HepG2 (cell line): ENCODE results near the gene EEF1AKMT3. TPM values are rescaled to one million over a fixed set of nuclear protein-coding genes. Genes with fewer than 3 reads are reported as not detected.
A peak's percentile ranks its signal among the peaks of the same experiment; 100 is the strongest.

Experiments used
- BRCA1 ChIP-seq: sonication (generic); formaldehyde crosslinking; IDR thresholded peaks from 2 replicates; pipeline ENCODE4 v1.4.0; 2020; ENCODE audit warnings: missing genetic modification reagents
- CHCHD3 ChIP-seq: sonication (generic); formaldehyde crosslinking; IDR thresholded peaks from 2 replicates; pipeline ENCODE4 v1.8.0; 2022; ENCODE audit warnings: mild to moderate bottlenecking, missing genetic modification reagents, moderate library complexity
- EHMT2 ChIP-seq: fragments of 200-600 bp; sonication (generic); IDR thresholded peaks from 2 replicates; pipeline ENCODE4 v1.7.0; 2017; ENCODE audit warnings: antibody characterized with exemption, low read depth, low read length, borderline replicate concordance
- FOXJ3 ChIP-seq: sonication (generic); formaldehyde crosslinking; IDR thresholded peaks from 2 replicates; pipeline ENCODE4 v1.4.0; 2020; ENCODE audit warnings: missing genetic modification reagents, mild to moderate bottlenecking, borderline replicate concordance
- GABPB1 ChIP-seq: IDR thresholded peaks from 2 replicates; pipeline ENCODE4 v1.6.1; 2016; ENCODE audit warnings: mild to moderate bottlenecking, missing genetic modification reagents, moderate library complexity, missing compliant biosample characterization
- ISL2 ChIP-seq: sonication (generic); formaldehyde crosslinking; IDR thresholded peaks from 2 replicates; pipeline ENCODE4 v1.5.0; 2020; ENCODE audit warnings: missing genetic modification reagents
- LRRFIP1 ChIP-seq: sonication (generic); formaldehyde crosslinking; conservative IDR thresholded peaks from 2 replicates; pipeline ENCODE4 v1.4.0; 2020; ENCODE audit warnings: missing genetic modification reagents
- MTERF4 ChIP-seq: sonication (generic); formaldehyde crosslinking; IDR thresholded peaks from 2 replicates; pipeline ENCODE4 v1.8.0; 2023; ENCODE audit warnings: mild to moderate bottlenecking, missing genetic modification reagents
- NFKB2 ChIP-seq: sonication (generic); formaldehyde crosslinking; IDR thresholded peaks from 2 replicates; pipeline ENCODE4 v1.4.0; 2020; ENCODE audit warnings: missing genetic modification reagents, borderline replicate concordance
- NPAS2 ChIP-seq: sonication (generic); formaldehyde crosslinking; IDR thresholded peaks from 2 replicates; pipeline ENCODE4 v1.8.0; 2022; ENCODE audit warnings: mild to moderate bottlenecking, missing genetic modification reagents, borderline replicate concordance
- PAF1 ChIP-seq: IDR thresholded peaks from 2 replicates; pipeline ENCODE4 v1.6.1; 2016; ENCODE audit warnings: missing genetic modification reagents, missing compliant biosample characterization
- PBX2 ChIP-seq: IDR thresholded peaks from 2 replicates; pipeline ENCODE4 v1.6.1; 2016; ENCODE audit warnings: control low read depth
- PHF20 ChIP-seq: sonication (generic); formaldehyde crosslinking; IDR thresholded peaks from 2 replicates; pipeline ENCODE4 v1.5.0; 2020; ENCODE audit warnings: mild to moderate bottlenecking, missing genetic modification reagents
- RXRA ChIP-seq: sonication (generic); formaldehyde crosslinking; IDR thresholded peaks from 2 replicates; pipeline ENCODE4 v1.5.1; 2020; ENCODE audit warnings: missing genetic modification reagents
- SCMH1 ChIP-seq: sonication (generic); formaldehyde crosslinking; IDR thresholded peaks from 2 replicates; pipeline ENCODE4 v1.9.0; 2021; ENCODE audit warnings: missing genetic modification reagents, mild to moderate bottlenecking, borderline replicate concordance
- TBL1XR1 ChIP-seq: fragments of 150-350 bp; IDR thresholded peaks from 2 replicates; pipeline ENCODE4 v1.6.1; 2014; ENCODE audit warnings: borderline replicate concordance, low read length; ENCODE audit not compliant: partially characterized antibody
- ZNF232 ChIP-seq: sonication (generic); formaldehyde crosslinking; IDR thresholded peaks from 2 replicates; pipeline ENCODE4 v1.4.0; 2020; ENCODE audit warnings: missing genetic modification reagents, borderline replicate concordance
- ZNF335 ChIP-seq: sonication (generic); formaldehyde crosslinking; IDR thresholded peaks from 2 replicates; pipeline ENCODE4 v1.4.0; 2020; ENCODE audit warnings: missing genetic modification reagents
- ZNF383 ChIP-seq: sonication (generic); formaldehyde crosslinking; IDR thresholded peaks from 2 replicates; pipeline ENCODE4 v1.4.0; 2020; ENCODE audit warnings: missing genetic modification reagents, mild to moderate bottlenecking, borderline replicate concordance
- ZNF557 ChIP-seq: sonication (generic); formaldehyde crosslinking; IDR thresholded peaks from 2 replicates; pipeline ENCODE4 v1.4.0; 2020; ENCODE audit warnings: missing genetic modification reagents
- ZNF563 ChIP-seq: sonication (generic); formaldehyde crosslinking; IDR thresholded peaks from 2 replicates; pipeline ENCODE4 v1.8.0; 2022; ENCODE audit warnings: mild to moderate bottlenecking, moderate library complexity, missing genetic modification reagents
- ZNF589 ChIP-seq: sonication (generic); formaldehyde crosslinking; conservative IDR thresholded peaks from 2 replicates; pipeline ENCODE4 v1.8.0; 2022; ENCODE audit warnings: mild to moderate bottlenecking, moderate library complexity, missing genetic modification reagents
- ZNF616 ChIP-seq: sonication (generic); formaldehyde crosslinking; IDR thresholded peaks from 2 replicates; pipeline ENCODE4 v1.5.0; 2020; ENCODE audit warnings: low read depth, mild to moderate bottlenecking, missing genetic modification reagents
- ZNF709 ChIP-seq: sonication (generic); formaldehyde crosslinking; IDR thresholded peaks from 2 replicates; pipeline ENCODE4 v1.5.0; 2020; ENCODE audit warnings: mild to moderate bottlenecking, missing genetic modification reagents
- ZSCAN25 ChIP-seq: sonication (generic); formaldehyde crosslinking; IDR thresholded peaks from 2 replicates; pipeline ENCODE4 v1.8.0; 2022; ENCODE audit warnings: mild to moderate bottlenecking, missing genetic modification reagents
- polyA plus RNA-seq, 8 experiments: library from polyadenylated mRNA; depleted of rRNA in 3 of 8; stranded (reverse) in 7 of 8; unstranded in 1 of 8; fragments of >200 nt; fragmentation: Illumina TruSeq in 4 of 8; extraction: Trizol in 4 of 8; gene quantifications; 2 replicates each; pipeline versions ENCODE4 v1.2.1 to v1.2.3, GENCODE V29; 2011 to 2016; ENCODE audit warnings: low read depth in 4 of 8, missing spikeins in 1 of 8, mixed read lengths in 1 of 8; ENCODE audit not compliant: insufficient read depth in 1 of 8
- total RNA-seq, 5 experiments: library from RNA; depleted of rRNA; stranded (reverse); fragments of >200 nt; fragmentation: Illumina TruSeq; extraction: Trizol; gene quantifications; 2 replicates each; pipeline ENCODE4 v1.2.3, GENCODE V29; 2016; ENCODE audit warnings: low read depth in 1 of 5
- TF ChIP-seq, protein P1 (sequence below): sonication (generic); formaldehyde crosslinking; IDR thresholded peaks from 2 replicates; pipeline ENCODE4 v1.5.0; 2020; ENCODE audit warnings: missing genetic modification reagents

Gene EEF1AKMT3
- total and polyA plus RNA-seq, 2 of the 13 experiments (the other 11 are each of a cell fraction or from before 2014, with no cell fraction given): 4.7 to 11.4 TPM

GRCh38 chr12:57771873-57772428, 463 bp upstream of the EEF1AKMT3 start, which contains the start of gene METTL1 (continued):
- TF ChIP-seq CHCHD3 (CRISPR knock-in tag): peak; percentile 74; the same call in 1 of the 2 replicates
- no peak for TF ChIP-seq PAF1 (CRISPR knock-in tag)
- TF ChIP-seq ZNF557: 0 out of 2 replicates have a peak, but pooled peaks have one; percentile 57
- peak; percentile 57; the same call in 1 of the 2 replicates for TF ChIP-seq EHMT2
- peak; percentile 92 for TF ChIP-seq ZNF709
- TF ChIP-seq, protein P1, sequence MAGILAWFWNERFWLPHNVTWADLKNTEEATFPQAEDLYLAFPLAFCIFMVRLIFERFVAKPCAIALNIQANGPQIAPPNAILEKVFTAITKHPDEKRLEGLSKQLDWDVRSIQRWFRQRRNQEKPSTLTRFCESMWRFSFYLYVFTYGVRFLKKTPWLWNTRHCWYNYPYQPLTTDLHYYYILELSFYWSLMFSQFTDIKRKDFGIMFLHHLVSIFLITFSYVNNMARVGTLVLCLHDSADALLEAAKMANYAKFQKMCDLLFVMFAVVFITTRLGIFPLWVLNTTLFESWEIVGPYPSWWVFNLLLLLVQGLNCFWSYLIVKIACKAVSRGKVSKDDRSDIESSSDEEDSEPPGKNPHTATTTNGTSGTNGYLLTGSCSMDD (CRISPR knock-in tag): no peak
- no peak for TF ChIP-seq FOXJ3 (CRISPR knock-in tag)
- no peak for TF ChIP-seq SCMH1
- TF ChIP-seq ZNF616 (CRISPR knock-in tag): peak; percentile 86; the same call in 1 of the 2 replicates
- peak; percentile 88 for TF ChIP-seq ZNF563 (CRISPR knock-in tag)
- no peak for TF ChIP-seq PBX2
- TF ChIP-seq ZNF335 (CRISPR knock-in tag): 0 out of 2 replicates have a peak, but pooled peaks have one; percentile 46
- peak; percentile 88; the same call in 1 of the 2 replicates for TF ChIP-seq ZNF383 (CRISPR knock-in tag)
- peak; percentile 60; the same call in 1 of the 2 replicates for TF ChIP-seq ZNF589
- peak; percentile 83; the same call in 1 of the 2 replicates for TF ChIP-seq MTERF4 (CRISPR knock-in tag)
- no peak for TF ChIP-seq NPAS2 (CRISPR knock-in tag)
- TF ChIP-seq TBL1XR1: no peak
- TF ChIP-seq NFKB2: peak; percentile 71; the same call in 1 of the 2 replicates
- peak; percentile 59 for TF ChIP-seq ISL2 (CRISPR knock-in tag)
- TF ChIP-seq ZNF232 (CRISPR knock-in tag): peak; percentile 60; the same call in 1 of the 2 replicates
- TF ChIP-seq GABPB1: peak; percentile 55
- TF ChIP-seq LRRFIP1 (CRISPR knock-in tag): no peak
- TF ChIP-seq PHF20 (CRISPR knock-in tag): peak; percentile 92
- no peak for TF ChIP-seq BRCA1 (CRISPR knock-in tag)
- peak; percentile 55; the same call in 1 of the 2 replicates for TF ChIP-seq RXRA (CRISPR knock-in tag)
- 0 out of 2 replicates have a peak, but pooled peaks have one; percentile 61 for TF ChIP-seq ZSCAN25 (CRISPR knock-in tag)
